Measurements from ENCODE around the gene DMWD.

DNA sequence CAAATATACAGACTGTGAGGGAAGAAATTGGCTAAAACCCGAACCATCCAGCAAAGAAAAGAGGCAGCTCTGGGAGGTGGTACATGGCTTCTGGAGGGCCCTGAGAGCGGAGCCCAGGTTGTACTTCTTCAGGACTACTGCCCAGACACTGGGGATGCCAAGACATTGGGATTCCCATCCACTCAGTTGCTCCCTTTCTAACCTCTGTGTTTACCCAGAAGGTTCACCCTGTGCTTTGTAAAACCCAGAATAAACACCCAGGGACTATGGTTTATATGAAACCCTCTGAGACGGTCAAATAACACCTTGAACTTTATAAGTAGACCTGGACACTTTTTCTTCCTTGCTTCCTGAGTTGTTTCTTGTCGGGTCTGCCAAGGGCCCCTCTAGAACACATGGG lies 49.7 kb downstream of the DMWD start:
- TF ChIP-seq CTCF (IDR thresholded peaks at IDR 0.05) = no peak
- no peak for TF ChIP-seq POLR2A (IDR thresholded peaks at IDR 0.05)
